ENCODE results near the gene HIRA.

Gene HIRA

GRCh38 chr22:19336133-19337075 is 95.1 kb downstream of the HIRA start:
- peaks cover 14% of the 10 kb centered on the region; the same call in 1 of the 2 replicates for H3K36me3 ChIP-seq (ENCODE audit: low read length)

GRCh38 chr22:19331975-19332374 is 99.6 kb downstream of the HIRA start:
- Histone ChIP-seq H3K9me3 (ENCODE audit: insufficient read depth, low read length) (no peaks in the 10 kb centered on the region), H3K4me3 (ENCODE audit: insufficient read depth, low read length, poor library complexity, severe bottlenecking) (no peak overlapping the region), H3K27me3 (ENCODE audit: low read length) (no peaks in the 10 kb centered on the region), H3F3A (ENCODE audit: insufficient read depth) (no peaks in the 10 kb centered on the region), H3K9ac (ENCODE audit: low read length) (no peak overlapping the region), H4K20me1 (ENCODE audit: low read depth, low read length) (no peaks in the 10 kb centered on the region), H2AFZ (ENCODE audit: low read depth, low read length, severe bottlenecking) (no peak overlapping the region), H3K79me2 (ENCODE audit: insufficient read depth, low read length) (no peaks in the 10 kb centered on the region), H3K27ac (ENCODE audit: low read depth, low read length) (no peak overlapping the region), H3K4me2 (ENCODE audit: low read depth, low read length, poor library complexity, severe bottlenecking) (no peak overlapping the region), H3K9me2 (replicated peaks; ENCODE audit: insufficient read depth, low read length) (no peaks in the 10 kb centered on the region), H3K36me3 (ENCODE audit: low read length) (peaks cover 11% of the 10 kb centered on the region; the same call in 1 of the 2 replicates)
- no peak for TF ChIP-seq CTCF (IDR thresholded peaks at IDR 0.05; ENCODE audit: insufficient read depth, low read length, poor library complexity, severe bottlenecking)
- no peak for TF ChIP-seq EZH2phosphoT487 (conservative IDR thresholded peaks at IDR 0.05; ENCODE audit: low read length)

More at GRCh38 chr22:19336133-19337075, 95.1 kb downstream of the HIRA start:
- no peaks in the 10 kb centered on the region for H3K9me3 ChIP-seq (ENCODE audit: insufficient read depth, low read length)
- no peaks in the 10 kb centered on the region for H3K27me3 ChIP-seq (ENCODE audit: low read length)
- no peaks in the 10 kb centered on the region for H3K79me2 ChIP-seq (ENCODE audit: insufficient read depth, low read length)
- H3K4me3 ChIP-seq (ENCODE audit: insufficient read depth, low read length, poor library complexity, severe bottlenecking), result no peak overlapping the region
- H2AFZ ChIP-seq (ENCODE audit: low read depth, low read length, severe bottlenecking), result no peak overlapping the region
- no peak for TF ChIP-seq CTCF (IDR thresholded peaks at IDR 0.05; ENCODE audit: insufficient read depth, low read length, poor library complexity, severe bottlenecking)
- no peak for TF ChIP-seq EZH2phosphoT487 (conservative IDR thresholded peaks at IDR 0.05; ENCODE audit: low read length)
- no peaks in the 10 kb centered on the region for H3K9me2 ChIP-seq (replicated peaks; ENCODE audit: insufficient read depth, low read length)
- H3F3A ChIP-seq (ENCODE audit: insufficient read depth), result no peaks in the 10 kb centered on the region
- no peaks in the 10 kb centered on the region for H4K20me1 ChIP-seq (ENCODE audit: low read depth, low read length)
- H3K27ac ChIP-seq (ENCODE audit: low read depth, low read length), result no peak overlapping the region
- H3K4me2 ChIP-seq (ENCODE audit: low read depth, low read length, poor library complexity, severe bottlenecking), result no peak overlapping the region
- no peak overlapping the region for H3K9ac ChIP-seq (ENCODE audit: low read length)

- Histone ChIP-seq H3K36me3 (ENCODE audit: low read length) (peaks cover 10% of the 10 kb centered on the region; the same call in 1 of the 2 replicates), H3F3A (ENCODE audit: insufficient read depth) (no peaks in the 10 kb centered on the region), H3K79me2 (ENCODE audit: insufficient read depth, low read length) (no peaks in the 10 kb centered on the region), H3K9me2 (replicated peaks; ENCODE audit: insufficient read depth, low read length) (no peaks in the 10 kb centered on the region), H3K27ac (ENCODE audit: low read depth, low read length) (no peak overlapping the region), H3K9ac (ENCODE audit: low read length) (no peak overlapping the region), H3K9me3 (ENCODE audit: insufficient read depth, low read length) (no peaks in the 10 kb centered on the region), H3K27me3 (ENCODE audit: low read length) (no peaks in the 10 kb centered on the region), H3K4me3 (ENCODE audit: insufficient read depth, low read length, poor library complexity, severe bottlenecking) (no peak overlapping the region), H3K4me2 (ENCODE audit: low read depth, low read length, poor library complexity, severe bottlenecking) (no peak overlapping the region), H2AFZ (ENCODE audit: low read depth, low read length, severe bottlenecking) (no peak overlapping the region), H4K20me1 (ENCODE audit: low read depth, low read length) (no peaks in the 10 kb centered on the region)
- TF ChIP-seq EZH2phosphoT487 (conservative IDR thresholded peaks at IDR 0.05; ENCODE audit: low read length) (no peak), CTCF (IDR thresholded peaks at IDR 0.05; ENCODE audit: insufficient read depth, low read length, poor library complexity, severe bottlenecking) (no peak)
These were observed 100.1 kb downstream of the HIRA start for GRCh38 chr22:19331474-19331873.
